ENCODE measurements around the gene KIFBP. TPM values are rescaled to one million over a fixed set of nuclear protein-coding genes. Genes with fewer than 3 reads are reported as not detected.

KIFBP gene
- total and polyA plus RNA-seq, 8 donors: 21.1 to 30.8 (median 27.6) TPM

GRCh38 chr10:68954904-68955303 is 33.7 kb upstream of the KIFBP start:
- ATAC-seq (no peak), DNase-seq (no peak)
- no peak for TF ChIP-seq CTCF (IDR thresholded peaks at IDR 0.05)
- Histone ChIP-seq H3K4me3 (peak overlapping the region in 1 of 2 donors; percentile 99), H3K27ac (no peak overlapping the region), H3K9me3 (no peaks in the 10 kb centered on the region), H3K27me3 (no peaks in the 10 kb centered on the region), H3K4me1 (peaks cover 6 to 39% of the 10 kb centered on the region in 2 donors), H3K36me3 (peaks cover 0 to 23% of the 10 kb centered on the region in 2 donors)
- intact Hi-C loops (cut with DNase I): no loop called here

GRCh38 chr10:68955355-68955831 is 33.2 kb upstream of the KIFBP start:
- intact Hi-C loops (cut with DNase I): no loop called here
- Histone ChIP-seq H3K4me3 (peak overlapping the region; percentile 80 to 99), H3K9me3 (no peaks in the 10 kb centered on the region), H3K27me3 (no peaks in the 10 kb centered on the region), H3K27ac (peak overlapping the region; percentile 65 to 97), H3K36me3 (peaks cover 0 to 23% of the 10 kb centered on the region in 2 donors), H3K4me1 (peaks cover 6 to 44% of the 10 kb centered on the region in 2 donors)
- TF ChIP-seq CTCF (IDR thresholded peaks at IDR 0.05): no peak
- ATAC-seq: no peak
- DNase-seq: peak in 1 of 4 donors; percentile 4

- Histone ChIP-seq H3K9me3 (no peaks in the 10 kb centered on the region), H3K4me3 (peak within 1 kb of the TSS; percentile 80 to 99), H3K27ac (peak within 1 kb of the TSS; percentile 65 to 97), H3K36me3 (peaks cover 0 to 26% of the 10 kb centered on the region in 2 donors), H3K4me1 (peaks cover 6 to 49% of the 10 kb centered on the region in 2 donors), H3K27me3 (no peaks in the 10 kb centered on the region)
- intact Hi-C loops (cut with DNase I): no loop called here
- DNase-seq (peak; percentile 89 to 96 (median 94)), ATAC-seq (peak; percentile 98)
- peak; percentile 31 to 41 for TF ChIP-seq CTCF (IDR thresholded peaks at IDR 0.05)
These were observed 32.6 kb upstream of the KIFBP start, which contains the start of gene DDX21 for GRCh38 chr10:68955832-68956532. DDX21 (plus strand) TSS chr10:68956170; CDS start chr10:68956226, 56 bp downstream.

GRCh38 chr10:68957284-68957615 is 31.4 kb upstream of the KIFBP start:
- H3K4me1 ChIP-seq: peaks cover 6 to 53% of the 10 kb centered on the region in 2 donors
- DNase-seq: no peak
- ATAC-seq: no peak
- peaks cover 0 to 34% of the 10 kb centered on the region in 2 donors for H3K36me3 ChIP-seq
- no peaks in the 10 kb centered on the region for H3K9me3 ChIP-seq
- H3K27me3 ChIP-seq: no peaks in the 10 kb centered on the region
- intact Hi-C loops (cut with DNase I): no loop called here
- peak overlapping the region; percentile 80 to 99 for H3K4me3 ChIP-seq
- peak overlapping the region; percentile 65 to 97 for H3K27ac ChIP-seq
- TF ChIP-seq CTCF (IDR thresholded peaks at IDR 0.05): no peak

GRCh38 chr10:68957654-68958053 is 30.9 kb upstream of the KIFBP start:
- TF ChIP-seq CTCF (IDR thresholded peaks at IDR 0.05): no peak
- Histone ChIP-seq H3K9me3 (no peaks in the 10 kb centered on the region), H3K4me3 (peak overlapping the region in 1 of 2 donors; percentile 99), H3K27ac (peak overlapping the region; percentile 65 to 97), H3K27me3 (no peaks in the 10 kb centered on the region), H3K36me3 (peaks cover 0 to 38% of the 10 kb centered on the region in 2 donors), H3K4me1 (peaks cover 6 to 53% of the 10 kb centered on the region in 2 donors)
- intact Hi-C loops (cut with DNase I): no loop called here
- no peak for ATAC-seq
- DNase-seq: no peak

Measured in left lung (tissue), 10 donors.